Measurements from ENCODE around the gene COL24A1.
"Not testable (repeated sequence)": the region's sequence is repeated elsewhere in the genome, so short reads cannot be mapped to it uniquely, and the experiment has no call there.

The COL24A1 gene

GRCh38 chr1:85777021-85777420 is 379.6 kb downstream of the COL24A1 start:
- not testable (repeated sequence) for DNase-seq

- no peak for DNase-seq
Observed at GRCh38 chr1:85762804-85763203, 393.8 kb downstream of the COL24A1 start.

GRCh38 chr1:85756864-85757263 is 399.7 kb downstream of the COL24A1 start:
- DNase-seq: no peak

- no peak for DNase-seq
Observed at GRCh38 chr1:85748120-85748519, 408.5 kb downstream of the COL24A1 start.

- no peak for DNase-seq
Observed at GRCh38 chr1:85746777-85747176, 409.8 kb downstream of the COL24A1 start.

GRCh38 chr1:85743814-85744213 is 412.8 kb downstream of the COL24A1 start:
- DNase-seq: no peak

GRCh38 chr1:85734931-85735330 is 421.6 kb downstream of the COL24A1 start:
- DNase-seq: no peak

- no peak for DNase-seq
Observed at GRCh38 chr1:85718678-85719340, 437.8 kb downstream of the COL24A1 start.

GRCh38 chr1:85714418-85715114 is 442.0 kb downstream of the COL24A1 start:
- not testable (repeated sequence) for DNase-seq

- DNase-seq: no peak
Observed at GRCh38 chr1:85708829-85709227, 447.7 kb downstream of the COL24A1 start.

- DNase-seq: peak; percentile 83
Observed at GRCh38 chr1:85707990-85708828, 448.4 kb downstream of the COL24A1 start, which contains the start of gene ZNHIT6. TSS of gene ZNHIT6 (minus strand) at chr1:85708433. CDS start at chr1:85708284, 149 bp downstream.

- no peak for DNase-seq
Observed at GRCh38 chr1:85707267-85707989, 449.1 kb downstream of the COL24A1 start.

- DNase-seq: no peak
Observed at GRCh38 chr1:85705940-85706339, 450.6 kb downstream of the COL24A1 start.

GRCh38 chr1:85700422-85700821 is 456.1 kb downstream of the COL24A1 start:
- DNase-seq: no peak

- DNase-seq: no peak
Observed at GRCh38 chr1:85697895-85698294, 458.7 kb downstream of the COL24A1 start.

GRCh38 chr1:85692730-85693314 is 463.8 kb downstream of the COL24A1 start:
- no peak for DNase-seq

GRCh38 chr1:85689775-85690404 is 466.7 kb downstream of the COL24A1 start:
- DNase-seq: no peak

GRCh38 chr1:85683292-85684025 is 473.1 kb downstream of the COL24A1 start:
- no peak for DNase-seq

- DNase-seq: no peak
Observed at GRCh38 chr1:85681087-85681486, 475.5 kb downstream of the COL24A1 start.

Data from effector CD4-positive, alpha-beta T cell (primary cell).